DND-41 (cell line): ENCODE measurements around the gene DNAH2.
A peak's percentile ranks its signal among the peaks of the same experiment; 100 is the strongest.

ENCODE experiments used
- ATAC-seq: fragments of 200-7000 bp; cut with Tn5 transposase; 3 replicates; pipeline ENCODE4 v1.9.1; 2021; ENCODE audit warnings: low read depth; ENCODE audit not compliant: insufficient read depth
- DNase-seq: peaks from one replicate; pipeline ENCODE4 v3.0.0-alpha.2; 2020
- H2AFZ ChIP-seq: 2 replicates; pipeline ENCODE4 v1.6.0; 2012; ENCODE audit warnings: low read depth, low read length
- H3K27ac ChIP-seq: 2 replicates; pipeline ENCODE4 v1.5.1; 2012; ENCODE audit warnings: low read length, inconsistent platforms
- H3K27me3 ChIP-seq: fragments of 200-600 bp; sonication (generic); 2 replicates; pipeline ENCODE4 v1.6.0; 2012; ENCODE audit warnings: low read length, mild to moderate bottlenecking, inconsistent platforms; ENCODE audit not compliant: insufficient read depth, poor library complexity
- H3K36me3 ChIP-seq: 2 replicates; pipeline ENCODE4 v1.5.1; 2012; ENCODE audit warnings: low read length, inconsistent platforms; ENCODE audit not compliant: insufficient read depth
- H3K4me1 ChIP-seq: 2 replicates; pipeline ENCODE4 v1.5.1; 2012; ENCODE audit warnings: mild to moderate bottlenecking, low read length; ENCODE audit not compliant: insufficient read depth
- H3K4me2 ChIP-seq: 2 replicates; pipeline ENCODE4 v1.6.0; 2012; ENCODE audit warnings: mild to moderate bottlenecking, moderate library complexity, low read length, inconsistent platforms; ENCODE audit not compliant: insufficient read depth
- H3K4me3 ChIP-seq, 2 experiments: fragments of 200-600 bp in 1 of 2; shearing (Covaris generic) in 1 of 2; 2 replicates each; pipeline ENCODE4 v1.5.1; 2012 to 2016; ENCODE audit warnings: inconsistent platforms in 2 of 2, low read length in 2 of 2, mild to moderate bottlenecking in 2 of 2, low read depth in 1 of 2, moderate library complexity in 1 of 2
- H3K79me2 ChIP-seq: 2 replicates; pipeline ENCODE4 v1.6.0; 2012; ENCODE audit warnings: low read length, inconsistent platforms; ENCODE audit not compliant: insufficient read depth
- H3K9ac ChIP-seq: 2 replicates; pipeline ENCODE4 v1.6.0; 2012; ENCODE audit warnings: low read depth, mild to moderate bottlenecking, inconsistent platforms, low read length, moderate library complexity
- H3K9me3 ChIP-seq: 2 replicates; pipeline ENCODE4 v1.5.1; 2012; ENCODE audit warnings: low read length, moderate library complexity, mild to moderate bottlenecking, inconsistent platforms; ENCODE audit not compliant: insufficient read depth, severe bottlenecking
- H4K20me1 ChIP-seq: 2 replicates; pipeline ENCODE4 v1.6.0; 2012; ENCODE audit warnings: low read length; ENCODE audit not compliant: insufficient read depth
- CTCF ChIP-seq: IDR thresholded peaks from 2 replicates; pipeline ENCODE4 v1.5.1; 2012; ENCODE audit warnings: borderline replicate concordance, low read length, moderate library complexity, mild to moderate bottlenecking; ENCODE audit not compliant: poor library complexity, severe bottlenecking; ENCODE audit errors: extremely low read depth
- EZH2 ChIP-seq: IDR thresholded peaks from 3 replicates; pipeline ENCODE4 v1.6.1; 2012; ENCODE audit warnings: borderline replicate concordance, low read depth, mild to moderate bottlenecking, moderate library complexity, low read length, inconsistent platforms; ENCODE audit not compliant: severe bottlenecking

The DNAH2 gene

GRCh38 chr17:7841396-7841914 lies 123.9 kb downstream of the DNAH2 start:
- TF ChIP-seq CTCF (no peak), EZH2 (no peak)
- Histone ChIP-seq H2AFZ (peak overlapping the region; percentile 76), H3K27me3 (peaks cover 45% of the 10 kb centered on the region), H3K36me3 (peaks cover 7% of the 10 kb centered on the region; the same call in 1 of the 2 replicates), H3K4me3 (peak overlapping the region; percentile 81 to 91; a peak in 3 of 4 replicates), H4K20me1 (peaks cover 31% of the 10 kb centered on the region), H3K9me3 (no peaks in the 10 kb centered on the region), H3K79me2 (no peaks in the 10 kb centered on the region; the same call in 1 of the 2 replicates), H3K4me1 (peaks cover 77% of the 10 kb centered on the region), H3K27ac (peak overlapping the region; percentile 73; the same call in 1 of the 2 replicates), H3K4me2 (peak overlapping the region; percentile 95), H3K9ac (peak overlapping the region; percentile 60)
- DNase-seq (peak; percentile 63), ATAC-seq (peak; percentile 12)

GRCh38 chr17:7841915-7842379 lies 124.4 kb downstream of the DNAH2 start:
- TF ChIP-seq CTCF (no peak), EZH2 (peak; percentile 57)
- DNase-seq (peak; percentile 88), ATAC-seq (peak; percentile 42)
- Histone ChIP-seq H2AFZ (peak overlapping the region; percentile 76), H3K27me3 (peaks cover 40% of the 10 kb centered on the region), H4K20me1 (peaks cover 31% of the 10 kb centered on the region), H3K9ac (peak overlapping the region; percentile 60), H3K4me2 (peak overlapping the region; percentile 95), H3K9me3 (no peaks in the 10 kb centered on the region), H3K36me3 (peaks cover 12% of the 10 kb centered on the region; the same call in 1 of the 2 replicates), H3K27ac (peak overlapping the region; percentile 74), H3K4me3 (peak overlapping the region; percentile 81 to 91), H3K79me2 (no peaks in the 10 kb centered on the region; the same call in 1 of the 2 replicates), H3K4me1 (peaks cover 72% of the 10 kb centered on the region)

- TF ChIP-seq EZH2 (no peak), CTCF (no peak)
- Histone ChIP-seq H3K9me3 (no peaks in the 10 kb centered on the region), H3K9ac (peak overlapping the region; percentile 60), H3K79me2 (no peaks in the 10 kb centered on the region; the same call in 1 of the 2 replicates), H4K20me1 (peaks cover 31% of the 10 kb centered on the region), H3K27ac (peak overlapping the region; percentile 74), H2AFZ (peak overlapping the region; percentile 76), H3K36me3 (peaks cover 16% of the 10 kb centered on the region; the same call in 1 of the 2 replicates), H3K4me2 (peak overlapping the region; percentile 95), H3K27me3 (peaks cover 34% of the 10 kb centered on the region), H3K4me1 (peaks cover 65% of the 10 kb centered on the region), H3K4me3 (peak overlapping the region; percentile 81 to 91)
- DNase-seq: peak; percentile 59
- ATAC-seq: peak; percentile 12
Measured at GRCh38 chr17:7842380-7843256, 125.1 kb downstream of the DNAH2 start.
